AG09309 (cell line): ENCODE measurements around the gene ABCA12.

Experiments used
- DNase-seq: peaks from one replicate; pipeline ENCODE4 v3.0.0-alpha.2; 2010; ENCODE audit warnings: low read depth
- H3K4me3 ChIP-seq: 2 replicates; pipeline ENCODE4 v1.5.1; 2011; ENCODE audit warnings: mild to moderate bottlenecking, low read depth, low read length, moderate library complexity; ENCODE audit not compliant: control insufficient read depth
- TF ChIP-seq, protein P1 (sequence below): IDR thresholded peaks from 2 replicates; pipeline ENCODE4 v1.5.1; 2011; ENCODE audit warnings: mild to moderate bottlenecking, low read depth, low read length, inconsistent platforms; ENCODE audit not compliant: insufficient read depth, control insufficient read depth; ENCODE audit errors: missing control alignments

ABCA12 gene

GRCh38 chr2:215031321-215031720 is 107.1 kb downstream of the ABCA12 start:
- TF ChIP-seq, protein P1, sequence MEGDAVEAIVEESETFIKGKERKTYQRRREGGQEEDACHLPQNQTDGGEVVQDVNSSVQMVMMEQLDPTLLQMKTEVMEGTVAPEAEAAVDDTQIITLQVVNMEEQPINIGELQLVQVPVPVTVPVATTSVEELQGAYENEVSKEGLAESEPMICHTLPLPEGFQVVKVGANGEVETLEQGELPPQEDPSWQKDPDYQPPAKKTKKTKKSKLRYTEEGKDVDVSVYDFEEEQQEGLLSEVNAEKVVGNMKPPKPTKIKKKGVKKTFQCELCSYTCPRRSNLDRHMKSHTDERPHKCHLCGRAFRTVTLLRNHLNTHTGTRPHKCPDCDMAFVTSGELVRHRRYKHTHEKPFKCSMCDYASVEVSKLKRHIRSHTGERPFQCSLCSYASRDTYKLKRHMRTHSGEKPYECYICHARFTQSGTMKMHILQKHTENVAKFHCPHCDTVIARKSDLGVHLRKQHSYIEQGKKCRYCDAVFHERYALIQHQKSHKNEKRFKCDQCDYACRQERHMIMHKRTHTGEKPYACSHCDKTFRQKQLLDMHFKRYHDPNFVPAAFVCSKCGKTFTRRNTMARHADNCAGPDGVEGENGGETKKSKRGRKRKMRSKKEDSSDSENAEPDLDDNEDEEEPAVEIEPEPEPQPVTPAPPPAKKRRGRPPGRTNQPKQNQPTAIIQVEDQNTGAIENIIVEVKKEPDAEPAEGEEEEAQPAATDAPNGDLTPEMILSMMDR = no peak
- no peak overlapping the region for H3K4me3 ChIP-seq
- no peak for DNase-seq

DNA sequence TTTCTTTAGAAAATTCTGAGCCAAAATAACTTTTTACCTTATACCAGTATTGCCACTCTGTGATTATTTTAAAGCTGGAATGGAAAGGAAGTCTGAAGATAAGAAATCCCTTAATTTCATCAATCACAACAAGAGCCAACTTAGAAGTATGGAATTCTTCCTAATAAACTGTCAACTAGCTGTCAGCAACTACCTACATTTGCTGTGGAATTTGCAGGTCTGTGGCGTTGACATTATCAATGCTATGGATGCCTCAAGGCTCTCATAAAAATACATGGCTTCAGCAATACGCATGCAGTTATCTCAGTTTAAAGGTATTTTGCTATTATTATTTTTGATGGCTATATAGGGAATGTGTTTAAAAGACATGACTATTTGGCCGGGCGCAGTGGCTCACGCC is 108.5 kb downstream of the ABCA12 start:
- no peak overlapping the region for H3K4me3 ChIP-seq
- no peak for DNase-seq
- TF ChIP-seq, protein P1 = no peak

GRCh38 chr2:215028231-215028630 is 110.2 kb downstream of the ABCA12 start:
- TF ChIP-seq, protein P1 = no peak
- DNase-seq = peak; percentile 52
- H3K4me3 ChIP-seq = no peak overlapping the region

GRCh38 chr2:215027779-215028178 is 110.6 kb downstream of the ABCA12 start:
- no peak overlapping the region for H3K4me3 ChIP-seq
- TF ChIP-seq, protein P1 = no peak
- no peak for DNase-seq

DNA sequence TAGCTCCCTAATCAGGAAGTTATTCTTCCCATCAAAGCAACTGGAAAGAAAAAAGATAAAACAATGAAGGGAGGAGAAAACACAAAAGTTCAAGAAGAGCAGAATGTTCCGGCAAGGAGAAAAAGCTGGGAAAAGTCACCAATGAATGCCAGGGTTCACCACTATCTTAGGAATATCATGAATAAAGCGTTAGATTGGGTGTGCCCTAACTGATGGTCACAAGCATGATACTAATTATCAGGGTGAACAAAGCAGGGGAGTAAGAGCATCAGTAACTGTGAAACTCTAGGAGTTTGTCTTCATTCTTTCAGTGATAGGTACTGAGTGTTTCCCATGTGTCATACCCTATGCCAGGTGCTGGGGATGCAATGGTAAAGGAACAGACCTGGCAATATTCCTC is 115.5 kb downstream of the ABCA12 start:
- DNase-seq = no peak
- no peak overlapping the region for H3K4me3 ChIP-seq
- TF ChIP-seq, protein P1 = no peak

GRCh38 chr2:215022418-215022817 is 116.0 kb downstream of the ABCA12 start:
- peak; percentile 47 for DNase-seq
- H3K4me3 ChIP-seq = no peak overlapping the region

More at GRCh38 chr2:215022418-215022817, 116.0 kb downstream of the ABCA12 start:
- TF ChIP-seq, protein P1 = no peak
